HG03342 (cell line): ENCODE data around the gene HADH.

Source experiments
- ATAC-seq: cut with Tn5 transposase; IDR thresholded peaks from one replicate; pipeline ENCODE4 v1.9.1; 2021; ENCODE audit warnings: mild to moderate bottlenecking, moderate library complexity; ENCODE audit not compliant: unreplicated experiment

HADH gene

GRCh38 chr4:108055787-108056186 lies 66.1 kb downstream of the HADH start:
- no peak for ATAC-seq

GRCh38 chr4:108056418-108056817 lies 66.7 kb downstream of the HADH start:
- ATAC-seq: no peak

GRCh38 chr4:108058685-108059440 lies 69.2 kb downstream of the HADH start:
- no peak for ATAC-seq

- ATAC-seq: no peak
Observed at GRCh38 chr4:108060164-108060563, 70.5 kb downstream of the HADH start.

GRCh38 chr4:108060686-108061321 lies 71.1 kb downstream of the HADH start:
- ATAC-seq: no peak

GRCh38 chr4:108068442-108068841 lies 78.8 kb downstream of the HADH start:
- no peak for ATAC-seq

GRCh38 chr4:108070775-108071174 lies 81.1 kb downstream of the HADH start:
- no peak for ATAC-seq

GRCh38 chr4:108072300-108072699 lies 82.6 kb downstream of the HADH start:
- no peak for ATAC-seq

GRCh38 chr4:108078024-108078733 lies 88.5 kb downstream of the HADH start:
- no peak for ATAC-seq

- no peak for ATAC-seq
Observed at GRCh38 chr4:108080747-108081146, 91.1 kb downstream of the HADH start.

- no peak for ATAC-seq
Observed at GRCh38 chr4:108081256-108081655, 91.6 kb downstream of the HADH start.
